ENCODE measurements around the gene DNAJC5.
"Not testable (repeated sequence)": the region's sequence is repeated elsewhere in the genome, so short reads cannot be mapped to it uniquely, and the experiment has no call there.

- not testable (repeated sequence) for TF ChIP-seq POLR2A (IDR thresholded peaks at IDR 0.05; ENCODE audit: low read length); GATA1 (IDR thresholded peaks at IDR 0.05; ENCODE audit: low read depth, low read length)
These were observed 41.2 kb upstream of the DNAJC5 start for GRCh38 chr20:63853733-63854068.
